KOPT-K1 (cell line): ENCODE results near the gene DYNLT3.

Experiments used
- H3K27ac ChIP-seq: fragments of 200-600 bp; sonication (generic); 2 replicates; pipeline ENCODE4 v1.5.1; 2016; ENCODE audit warnings: antibody characterized with exemption, mild to moderate bottlenecking, low read depth, low read length; ENCODE audit not compliant: poor library complexity, severe bottlenecking
- H3K36me3 ChIP-seq: fragments of 200-600 bp; sonication (generic); 2 replicates; pipeline ENCODE4 v1.5.1; 2017; ENCODE audit warnings: antibody characterized with exemption, mild to moderate bottlenecking, low read length, moderate library complexity; ENCODE audit not compliant: insufficient read depth
- H3K9me3 ChIP-seq: fragments of 200-600 bp; sonication (generic); 2 replicates; pipeline ENCODE4 v1.5.1; 2017; ENCODE audit warnings: antibody characterized with exemption, low read length, mild to moderate bottlenecking; ENCODE audit not compliant: insufficient read depth, poor library complexity, severe bottlenecking

The DYNLT3 gene

GRCh38 chrX:37862851-37863250 lies 15.5 kb upstream of the DYNLT3 start:
- Histone ChIP-seq H3K9me3 (no peaks in the 10 kb centered on the region), H3K36me3 (no peaks in the 10 kb centered on the region), H3K27ac (no peak overlapping the region)

- no peaks in the 10 kb centered on the region for H3K9me3 ChIP-seq
- H3K36me3 ChIP-seq = no peaks in the 10 kb centered on the region
- no peak overlapping the region for H3K27ac ChIP-seq
Measured at GRCh38 chrX:37860721-37861120, 13.3 kb upstream of the DYNLT3 start.

GRCh38 chrX:37854748-37855147 lies 7.4 kb upstream of the DYNLT3 start:
- Histone ChIP-seq H3K27ac (no peak overlapping the region), H3K9me3 (no peaks in the 10 kb centered on the region), H3K36me3 (no peaks in the 10 kb centered on the region)

GRCh38 chrX:37854148-37854547 lies 6.8 kb upstream of the DYNLT3 start:
- Histone ChIP-seq H3K36me3 (no peaks in the 10 kb centered on the region), H3K9me3 (no peaks in the 10 kb centered on the region), H3K27ac (no peak overlapping the region)

DNA sequence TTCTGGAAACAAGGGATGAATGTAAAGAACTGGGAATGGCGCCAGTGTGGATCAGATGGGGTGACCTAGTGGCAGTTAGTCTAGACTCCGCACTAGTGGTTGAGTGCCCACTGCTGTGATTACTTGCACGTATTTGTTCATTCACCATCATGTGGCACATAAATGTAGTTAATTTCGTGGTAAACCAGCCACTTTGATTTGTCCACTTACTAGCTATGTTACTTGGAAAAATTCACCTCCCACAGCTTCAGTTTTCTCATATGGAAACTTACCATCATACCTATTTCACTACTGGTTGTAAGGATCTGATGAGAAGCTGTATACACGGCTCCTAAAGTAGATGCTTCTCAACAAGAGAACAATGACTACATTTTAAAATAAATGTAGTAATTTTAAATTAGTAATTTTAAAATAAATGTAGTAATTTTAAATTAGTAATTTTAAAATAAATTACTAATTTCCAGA lies 394 bp upstream of the DYNLT3 start:
- no peak overlapping the region for H3K27ac ChIP-seq
- no peaks in the 10 kb centered on the region for H3K36me3 ChIP-seq
- H3K9me3 ChIP-seq = no peaks in the 10 kb centered on the region

- no peak overlapping the region for H3K27ac ChIP-seq
- H3K9me3 ChIP-seq = no peaks in the 10 kb centered on the region
- H3K36me3 ChIP-seq = no peaks in the 10 kb centered on the region
Measured at GRCh38 chrX:37846558-37846933, 825 bp downstream of the DYNLT3 start.

DNA sequence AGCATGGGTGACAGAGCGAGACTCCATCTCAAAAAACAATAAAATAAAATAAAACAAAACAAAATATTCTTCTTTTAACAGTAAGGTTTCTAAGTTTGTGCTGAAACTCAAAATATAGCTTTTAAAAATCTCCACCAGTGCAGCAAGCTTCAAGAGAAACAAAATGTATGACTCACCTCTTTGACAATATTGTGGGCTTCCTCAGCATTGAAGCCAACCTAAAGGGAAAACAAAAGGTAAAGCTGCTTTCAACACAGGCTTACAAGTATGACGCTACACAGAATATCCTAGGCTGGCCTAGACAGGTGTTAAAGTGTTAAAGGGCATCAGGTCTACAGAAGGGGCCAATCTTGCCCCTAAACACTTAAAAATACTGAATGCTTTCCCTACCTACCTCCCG lies 1.2 kb downstream of the DYNLT3 start:
- Histone ChIP-seq H3K9me3 (no peaks in the 10 kb centered on the region), H3K36me3 (no peaks in the 10 kb centered on the region), H3K27ac (no peak overlapping the region)

- Histone ChIP-seq H3K27ac (no peak overlapping the region), H3K9me3 (no peaks in the 10 kb centered on the region), H3K36me3 (no peaks in the 10 kb centered on the region)
Measured at GRCh38 chrX:37844622-37845021, 2.7 kb downstream of the DYNLT3 start.

GRCh38 chrX:37840931-37841330 lies 6.4 kb downstream of the DYNLT3 start:
- Histone ChIP-seq H3K27ac (no peak overlapping the region), H3K36me3 (no peaks in the 10 kb centered on the region), H3K9me3 (no peaks in the 10 kb centered on the region)

GRCh38 chrX:37834937-37835336 lies 12.4 kb downstream of the DYNLT3 start:
- H3K9me3 ChIP-seq = no peaks in the 10 kb centered on the region
- no peaks in the 10 kb centered on the region for H3K36me3 ChIP-seq

GRCh38 chrX:37830371-37830770 lies 17.0 kb downstream of the DYNLT3 start:
- H3K36me3 ChIP-seq = no peaks in the 10 kb centered on the region

More at GRCh38 chrX:37834937-37835336, 12.4 kb downstream of the DYNLT3 start:
- no peak overlapping the region for H3K27ac ChIP-seq

DNA sequence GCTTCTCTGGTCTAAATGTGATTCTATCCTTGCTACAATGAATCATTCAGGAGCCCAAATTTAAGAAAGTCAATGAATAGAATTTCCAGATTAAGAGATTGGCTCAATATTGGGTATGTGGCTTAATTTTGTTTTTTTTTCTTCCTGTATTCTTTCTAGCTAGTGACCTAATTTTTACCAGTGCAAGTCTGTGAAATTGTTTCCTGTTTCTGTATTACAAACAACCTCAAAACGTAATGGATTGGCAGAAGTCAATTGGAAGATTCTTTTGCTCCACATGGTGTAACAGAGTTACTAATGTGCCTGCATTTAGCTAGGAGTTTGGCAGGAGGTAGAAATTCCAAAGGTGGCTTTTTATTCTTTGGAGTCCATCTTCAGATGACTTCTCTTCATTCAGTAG lies 17.6 kb downstream of the DYNLT3 start:
- Histone ChIP-seq H3K9me3 (no peaks in the 10 kb centered on the region), H3K36me3 (no peaks in the 10 kb centered on the region), H3K27ac (no peak overlapping the region)

More at GRCh38 chrX:37830371-37830770, 17.0 kb downstream of the DYNLT3 start:
- Histone ChIP-seq H3K9me3 (no peaks in the 10 kb centered on the region), H3K27ac (no peak overlapping the region)

DNA sequence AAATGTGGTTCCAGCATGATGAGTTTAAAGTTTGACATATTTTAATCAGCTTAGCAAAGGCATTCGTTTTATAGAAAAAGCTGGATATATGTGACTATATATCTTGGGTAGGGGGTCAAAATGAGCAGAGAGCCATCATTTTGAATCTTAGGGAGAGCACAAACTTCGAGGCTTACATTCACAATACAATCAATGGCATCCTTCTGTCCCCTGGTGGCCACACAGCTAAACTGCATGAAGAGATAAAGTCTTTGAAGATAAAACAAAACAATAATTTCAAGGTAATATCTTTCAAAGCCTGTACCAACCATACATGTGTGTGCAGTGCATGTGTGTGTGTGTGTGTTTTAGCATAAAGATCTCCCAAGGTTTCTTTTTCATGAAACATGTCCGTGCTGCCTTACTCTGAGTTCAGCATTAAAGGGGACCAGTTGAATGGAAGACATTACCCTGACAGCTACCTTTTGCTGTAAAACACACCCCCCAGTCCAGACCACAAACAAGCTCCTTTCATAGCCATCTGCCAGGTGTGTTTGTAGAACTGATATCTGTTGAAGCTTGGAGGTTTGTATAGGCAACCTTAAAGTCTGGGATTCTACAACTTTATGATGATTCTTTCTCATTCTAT lies 22.0 kb downstream of the DYNLT3 start:
- no peak overlapping the region for H3K27ac ChIP-seq
- no peaks in the 10 kb centered on the region for H3K9me3 ChIP-seq
- H3K36me3 ChIP-seq = no peaks in the 10 kb centered on the region

DNA sequence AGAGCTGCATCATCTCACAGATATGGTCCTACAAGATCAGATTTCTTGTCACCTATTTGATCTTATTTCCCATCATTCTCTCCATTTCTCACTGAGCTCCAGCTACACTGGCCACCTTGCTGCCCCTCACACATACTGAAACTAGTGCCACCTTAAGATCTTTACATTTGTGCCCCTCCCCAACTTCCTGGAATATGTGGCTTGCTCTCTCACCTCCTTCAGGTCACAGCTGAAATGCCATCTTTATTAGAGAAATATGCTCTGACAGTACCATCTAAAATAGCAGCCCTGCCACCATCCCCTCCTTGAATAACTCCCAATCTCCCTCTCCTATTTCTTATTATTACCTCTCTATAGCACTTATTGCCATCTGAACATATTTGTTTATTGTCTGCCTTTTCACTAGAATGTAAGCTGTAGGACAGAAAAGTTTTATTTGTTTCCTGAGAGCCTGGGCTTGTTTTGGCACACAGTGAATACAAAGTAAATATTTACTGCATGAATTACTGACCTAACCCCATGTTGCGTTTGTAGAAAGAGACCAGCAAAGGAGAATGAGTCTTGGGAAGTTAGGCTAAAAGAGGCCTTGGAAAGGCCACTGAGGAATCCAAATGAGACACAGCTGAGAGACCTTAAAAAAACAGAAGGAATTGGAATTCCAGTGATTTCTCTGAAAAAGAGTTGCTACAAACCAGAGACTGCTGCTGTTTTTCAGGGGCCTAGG lies 22.7 kb downstream of the DYNLT3 start:
- Histone ChIP-seq H3K27ac (no peak overlapping the region), H3K36me3 (no peaks in the 10 kb centered on the region), H3K9me3 (no peaks in the 10 kb centered on the region)

DNA sequence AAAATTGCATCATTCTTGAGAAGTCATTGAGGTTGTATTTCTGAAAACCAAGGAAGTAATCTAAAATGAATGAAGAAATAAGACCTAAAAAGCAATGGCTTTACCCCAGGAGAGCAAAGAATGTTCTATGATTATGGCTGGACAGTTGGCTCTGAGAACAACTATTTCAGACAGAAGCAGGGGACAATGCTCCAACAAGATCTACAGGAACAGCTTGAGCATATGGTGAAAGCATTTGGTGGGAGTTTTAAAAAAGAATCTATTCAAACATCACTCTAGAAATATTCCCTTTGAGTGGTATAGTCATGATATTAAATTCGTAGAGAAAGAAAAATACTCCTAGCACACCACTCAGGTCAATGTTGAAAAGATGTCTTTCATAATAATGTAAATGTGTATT lies 26.7 kb downstream of the DYNLT3 start:
- Histone ChIP-seq H3K36me3 (no peaks in the 10 kb centered on the region), H3K27ac (no peak overlapping the region), H3K9me3 (no peaks in the 10 kb centered on the region)

- H3K36me3 ChIP-seq = no peaks in the 10 kb centered on the region
- H3K9me3 ChIP-seq = no peaks in the 10 kb centered on the region
- no peak overlapping the region for H3K27ac ChIP-seq
Measured at GRCh38 chrX:37818031-37818430, 29.3 kb downstream of the DYNLT3 start.
